ENCODE results near the gene SCLY.

GRCh38 chr2:238013806-238014205 lies 47.0 kb upstream of the SCLY start:
- no peak for TF ChIP-seq CTCF (IDR thresholded peaks at IDR 0.05 in 2 of 3, conservative IDR thresholded peaks at IDR 0.05 in 1 of 3; ENCODE audit: borderline replicate concordance in 1 of 3, insufficient read depth in 1 of 3, low read depth in 2 of 3, low read length in 2 of 3)
- no peak for TF ChIP-seq REST (IDR thresholded peaks at IDR 0.05; ENCODE audit: low read depth)
- TF ChIP-seq ATF3 (IDR thresholded peaks at IDR 0.05): no peak
- TF ChIP-seq POLR2AphosphoS5 (IDR thresholded peaks at IDR 0.05; ENCODE audit: low read depth, low read length): no peak
- TF ChIP-seq SRF (IDR thresholded peaks at IDR 0.05; ENCODE audit: low read depth): no peak
- TF ChIP-seq EGR1 (IDR thresholded peaks at IDR 0.05; ENCODE audit: low read depth): no peak
- no peak for TF ChIP-seq POLR2A (IDR thresholded peaks at IDR 0.05; ENCODE audit: borderline replicate concordance, extremely low read depth, insufficient read depth, insufficient read length)
- no peak for TF ChIP-seq YY1 (IDR thresholded peaks at IDR 0.05; ENCODE audit: extremely low read depth, insufficient replicate concordance, low read depth, low read length)
- no peak for TF ChIP-seq SIN3A (IDR thresholded peaks at IDR 0.05; ENCODE audit: low read depth)
- TF ChIP-seq EZH2 (IDR thresholded peaks at IDR 0.05): no peak
- TF ChIP-seq ZFX (IDR thresholded peaks at IDR 0.05): no peak
- TF ChIP-seq EZH2phosphoT487 (IDR thresholded peaks at IDR 0.05; ENCODE audit: borderline replicate concordance): no peak
